Adrenal gland (tissue), 12 donors: ENCODE data around the gene B3GALT6. TPM values are rescaled to one million over a fixed set of nuclear protein-coding genes. Genes with fewer than 3 reads are reported as not detected.
A peak's percentile ranks its signal among the peaks of the same experiment; 100 is the strongest.

Source experiments
- DNase-seq, 7 donors: peaks; one replicate each; pipeline ENCODE4 v3.0.0-alpha.2; 2019 to 2020
- H3K27ac ChIP-seq, 5 donors: fragments of 200-600 bp; sonication (generic) in 4 of 5; 1 replicate in 3 of 5; 2 replicates in 2 of 5; pipeline versions ENCODE4 v1.5.1 to v1.8.0; 2016 to 2020; ENCODE audit warnings: mild to moderate bottlenecking in 1 of 5
- H3K27me3 ChIP-seq: fragments of 200-600 bp; 2 replicates; pipeline ENCODE4 v1.8.0; 2021
- H3K36me3 ChIP-seq, 2 donors: fragments of 200-600 bp; replicated peaks in 1 of 2; 1 replicate in 1 of 2; 2 replicates in 1 of 2; pipeline versions ENCODE4 v1.5.1 to v1.8.0; 2018 to 2022
- H3K4me1 ChIP-seq, 2 donors: fragments of 200-600 bp; replicated peaks in 1 of 2; 1 replicate in 1 of 2; 2 replicates in 1 of 2; pipeline versions ENCODE4 v1.5.1 to v1.8.0; 2018 to 2021
- H3K4me3 ChIP-seq, 4 donors: fragments of 200-600 bp; sonication (generic) in 3 of 4; one replicate each; pipeline ENCODE4 v1.5.1; 2016 to 2018
- H3K9me3 ChIP-seq, 3 donors: fragments of 200-600 bp; sonication (generic) in 1 of 3; replicated peaks in 1 of 3; 1 replicate in 2 of 3; 2 replicates in 1 of 3; pipeline versions ENCODE4 v1.5.1 to v1.8.0; 2016 to 2021
- CTCF ChIP-seq, 6 experiments: fragments of 450-650 bp in 4 of 6; fragments of 200-600 bp in 2 of 6; sonication (generic) in 1 of 6; IDR thresholded peaks; 1 replicate in 5 of 6; 2 replicates in 1 of 6; pipeline versions ENCODE4 v1.5.1 to v1.8.0; 2016 to 2021; ENCODE audit warnings: antibody characterized with exemption in 6 of 6, mild to moderate bottlenecking in 2 of 6, moderate library complexity in 1 of 6
- POLR2A ChIP-seq, 2 donors: fragments of 450-650 bp; IDR thresholded peaks; one replicate each; pipeline ENCODE4 v1.6.1; 2017; ENCODE audit warnings: antibody characterized with exemption in 2 of 2, mild to moderate bottlenecking in 2 of 2, moderate library complexity in 1 of 2
- WGBS, 4 donors: extraction: QIAGEN DNeasy Blood & Tissue Kit in 2 of 4; methylation state at CpG; one replicate each; pipeline versions ENCODE4 v1.1.5 to v1.1.7; 2013 to 2017; 5-methylcytosine and 5-hydroxymethylcytosine counted together
- intact Hi-C, 2 donors: fragments of 100-400 bp; cut with DNase I; formaldehyde crosslinking; loops; one replicate each; pipeline versions ENCODE4 v1.14.1 to v1.15.0; 2022 to 2023
- polyA plus RNA-seq, 3 donors: library from polyadenylated mRNA; stranded (reverse); fragments of 200-250 nt in 2 of 3; fragments of 350-450 nt in 1 of 3; fragmentation: Illumina TruSeq in 1 of 3; extraction: RNeasy Lipid Tissue Mini Kit (QIAGEN cat#74804) in 1 of 3; gene quantifications; one replicate each; pipeline ENCODE4 v1.2.3, GENCODE V29; 2013 to 2014
- total RNA-seq, 9 donors: library from RNA; depleted of rRNA in 4 of 9; stranded (reverse); fragments of >200 nt in 4 of 9; fragments of 120-200 nt in 1 of 9; fragmentation: NEBNext Ultra II Directional in 1 of 9; extraction: Animal tissue kit (Norgen Biotek cat#: 25700) in 1 of 9; gene quantifications; one replicate each; pipeline versions ENCODE4 v1.1.0 to v1.2.4, GENCODE V29; 2013 to 2023
- donor health status: healthy with polysubstance abuse.
- donor health status: Bipolar disorder and iron deficiency.
- donor health status: DM: yes; HTN: yes; CAD: no.
- donor health status: DM: no; HTN: no; CAD: no.
- donor health status: DM: no; HTN: no; CAD: no.
- donor health status: DM: yes; HTN: yes; CAD: no.

The B3GALT6 gene
- total and polyA plus RNA-seq, 12 donors = 7.2 to 39.4 (median 16.7) TPM

GRCh38 chr1:1210726-1211540, 21.1 kb upstream of the B3GALT6 start:
- 84 to 94% (median 88%) methylated on average over 7 to 31 of the region's 31 CpGs for WGBS, 4 donors
- TF ChIP-seq CTCF (IDR thresholded peaks at IDR 0.05) (no peak), POLR2A (IDR thresholded peaks at IDR 0.05) (no peak)

GRCh38 chr1:1211541-1212441, 20.2 kb upstream of the B3GALT6 start:
- peaks cover 6% of the 10 kb centered on the region in 2 donors for H3K4me1 ChIP-seq
- DNase-seq = no peak
- TF ChIP-seq CTCF (IDR thresholded peaks at IDR 0.05) = no peak
- no peak for TF ChIP-seq POLR2A (IDR thresholded peaks at IDR 0.05)
- no peaks in the 10 kb centered on the region for H3K9me3 ChIP-seq
- H3K27me3 ChIP-seq = peaks cover 10% of the 10 kb centered on the region
- peaks cover 0 to 3% of the 10 kb centered on the region in 2 donors for H3K36me3 ChIP-seq
- H3K27ac ChIP-seq = no peak overlapping the region
- 83 to 86% (median 83%) methylated on average over 18 to 28 of the region's 28 CpGs; no CpG with 5 or more reads in 1 of the 4 donors for WGBS, 4 donors
- no peak overlapping the region for H3K4me3 ChIP-seq
- intact Hi-C loops = loop anchor here in 1 of 2 donors (5.0 kb wide), 1 partner anchor 79 kb away; no protein-coding TSS in a partner anchor

More at GRCh38 chr1:1210726-1211540, 21.1 kb upstream of the B3GALT6 start:
- H3K9me3 ChIP-seq = no peaks in the 10 kb centered on the region
- H3K4me3 ChIP-seq = no peak overlapping the region
- DNase-seq = peak in 1 of 7 donors; percentile 7
- H3K36me3 ChIP-seq = no peaks in the 10 kb centered on the region
- H3K27me3 ChIP-seq = peaks cover 19% of the 10 kb centered on the region
- H3K4me1 ChIP-seq = peaks cover 6% of the 10 kb centered on the region in 2 donors
- no peak overlapping the region for H3K27ac ChIP-seq
- intact Hi-C loops = loop anchor here in 1 of 2 donors (5.0 kb wide), 1 partner anchor 79 kb away; no protein-coding TSS in a partner anchor

GRCh38 chr1:1212780-1213344, 19.2 kb upstream of the B3GALT6 start:
- Histone ChIP-seq H3K36me3 (peaks cover 0 to 14% of the 10 kb centered on the region in 2 donors), H3K4me3 (peak overlapping the region in 1 of 4 donors; percentile 23), H3K27ac (peak overlapping the region in 1 of 5 donors; percentile 29), H3K9me3 (no peaks in the 10 kb centered on the region), H3K4me1 (peaks cover 6% of the 10 kb centered on the region in 2 donors), H3K27me3 (no peaks in the 10 kb centered on the region)
- intact Hi-C loops = loop anchor here in 1 of 2 donors (5.0 kb wide), 1 partner anchor 81 kb away; no protein-coding TSS in a partner anchor
- TF ChIP-seq CTCF (IDR thresholded peaks at IDR 0.05) (no peak), POLR2A (IDR thresholded peaks at IDR 0.05) (no peak)
- peak in 3 of 7 donors; percentile 42 to 65 (median 49) for DNase-seq
- 50 to 61% (median 56%) methylated on average over 16 to 24 of the region's 24 CpGs; no CpG with 5 or more reads in 1 of the 4 donors for WGBS, 4 donors
